Parathyroid adenoma (tissue), 2 donors: Measurements from ENCODE around the gene CCDC85B.

ENCODE experiments used
- H2AFZ ChIP-seq: fragments of 300-600 bp; sonication (generic); one replicate; pipeline ENCODE4 v1.7.0; 2017; ENCODE audit warnings: antibody characterized with exemption, mild to moderate bottlenecking
- H3K27ac ChIP-seq: fragments of 300-600 bp; sonication (generic); one replicate; pipeline ENCODE4 v1.7.0; 2017
- H3K27me3 ChIP-seq: fragments of 300-600 bp; sonication (generic); one replicate; pipeline ENCODE4 v1.7.0; 2017; ENCODE audit warnings: low read length; ENCODE audit not compliant: control insufficient read depth, insufficient read depth
- H3K36me3 ChIP-seq: fragments of 300-600 bp; sonication (generic); one replicate; pipeline ENCODE4 v1.7.0; 2017; ENCODE audit warnings: low read length; ENCODE audit not compliant: control insufficient read depth, insufficient read depth
- H3K4me1 ChIP-seq: fragments of 300-600 bp; sonication (generic); one replicate; pipeline ENCODE4 v1.7.0; 2017; ENCODE audit warnings: control low read depth
- H3K4me2 ChIP-seq: fragments of 300-600 bp; sonication (generic); one replicate; pipeline ENCODE4 v1.7.0; 2017; ENCODE audit warnings: low read length
- H3K4me3 ChIP-seq: fragments of 300-600 bp; sonication (generic); one replicate; pipeline ENCODE4 v1.7.0; 2017; ENCODE audit warnings: low read depth, low read length
- H3K79me2 ChIP-seq: fragments of 300-600 bp; sonication (generic); one replicate; pipeline ENCODE4 v1.7.0; 2017; ENCODE audit warnings: control low read depth
- H3K9ac ChIP-seq: fragments of 300-600 bp; sonication (generic); one replicate; pipeline ENCODE4 v1.7.0; 2017; ENCODE audit warnings: mild to moderate bottlenecking
- H3K9me3 ChIP-seq: fragments of 300-600 bp; sonication (generic); one replicate; pipeline ENCODE4 v1.7.0; 2017; ENCODE audit warnings: low read length; ENCODE audit not compliant: control insufficient read depth
- CTCF ChIP-seq: fragments of 300-600 bp; sonication (generic); IDR thresholded peaks from one replicate; pipeline ENCODE4 v1.7.0; 2017; ENCODE audit warnings: antibody characterized with exemption, mild to moderate bottlenecking
- donor health status: primary hyperparathyroidism.

Gene CCDC85B

DNA sequence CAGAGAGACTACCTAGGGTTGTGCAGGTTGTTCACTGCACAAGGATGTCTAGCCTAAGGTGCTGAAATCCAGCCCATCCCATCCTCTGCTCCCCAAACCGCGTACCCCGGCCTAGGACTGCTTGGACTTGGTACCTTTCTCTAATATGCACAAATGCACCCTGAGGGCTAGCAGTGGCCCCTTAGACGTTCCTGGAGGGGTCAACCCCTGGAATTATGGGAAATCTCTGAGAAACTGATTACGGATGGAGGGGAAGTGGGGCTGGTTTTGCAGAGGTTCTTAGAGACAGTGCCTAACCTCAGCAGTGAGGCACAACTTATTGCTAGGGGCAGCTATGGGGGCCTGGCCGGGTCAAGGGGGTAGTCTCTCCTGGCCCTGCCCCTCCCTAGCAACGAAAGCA, 25.9 kb downstream of the CCDC85B start:
- Histone ChIP-seq H3K4me3 (no peak overlapping the region), H3K9ac (no peak overlapping the region), H3K27ac (no peak overlapping the region), H2AFZ (no peak overlapping the region), H3K4me2 (no peak overlapping the region), H3K79me2 (peaks cover 2% of the 10 kb centered on the region), H3K36me3 (no peaks in the 10 kb centered on the region), H3K9me3 (no peaks in the 10 kb centered on the region), H3K27me3 (no peaks in the 10 kb centered on the region), H3K4me1 (peaks cover 2% of the 10 kb centered on the region)
- no peak for TF ChIP-seq CTCF

- Histone ChIP-seq H3K4me1 (no peaks in the 10 kb centered on the region), H3K4me2 (no peak overlapping the region), H3K9ac (no peak overlapping the region), H3K79me2 (peaks cover 2% of the 10 kb centered on the region), H3K27me3 (no peaks in the 10 kb centered on the region), H3K4me3 (no peak overlapping the region), H3K9me3 (no peaks in the 10 kb centered on the region), H3K36me3 (no peaks in the 10 kb centered on the region), H3K27ac (no peak overlapping the region), H2AFZ (no peak overlapping the region)
- no peak for TF ChIP-seq CTCF
These were observed 26.6 kb downstream of the CCDC85B start for GRCh38 chr11:65917077-65917433.

DNA sequence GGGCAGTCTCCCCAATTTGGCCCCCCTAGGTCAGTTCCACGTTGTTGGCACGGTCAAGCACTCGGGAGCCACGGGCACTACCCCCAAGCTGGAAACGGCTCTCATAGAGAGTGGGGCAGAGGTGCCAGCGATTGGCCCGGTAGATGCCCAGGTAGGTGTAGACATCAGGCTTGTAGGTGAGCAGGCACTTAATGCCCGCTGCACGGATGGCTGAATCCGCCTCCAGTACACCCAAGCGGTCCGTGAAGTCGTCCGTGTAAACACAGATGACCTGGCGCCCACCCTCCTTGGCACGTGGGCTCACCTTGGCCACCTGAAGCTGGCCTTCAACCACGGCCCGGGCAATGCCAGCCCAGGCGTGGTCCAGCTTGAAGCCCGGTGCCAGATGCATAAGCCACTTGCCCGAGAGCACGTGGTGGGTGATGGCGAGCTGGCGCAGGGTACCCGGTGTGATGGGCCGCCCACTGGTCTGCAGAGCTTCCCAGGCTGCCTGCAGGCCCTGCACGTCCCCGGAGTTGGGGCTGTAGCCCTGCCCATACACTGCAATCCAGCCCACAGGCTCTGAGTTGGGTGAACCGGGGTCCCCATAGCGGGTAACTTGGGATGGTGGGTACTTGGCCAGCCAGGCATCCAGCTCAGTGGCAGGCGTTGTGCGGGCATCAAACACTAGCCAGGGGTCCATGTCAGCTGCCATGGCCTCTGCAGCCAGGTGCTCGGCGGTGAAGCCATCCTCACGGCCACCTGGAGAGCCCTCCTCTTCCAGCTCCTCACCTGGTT, 27.1 kb downstream of the CCDC85B start:
- H3K27ac ChIP-seq = no peak overlapping the region
- H3K9me3 ChIP-seq = no peaks in the 10 kb centered on the region
- H3K36me3 ChIP-seq = no peaks in the 10 kb centered on the region
- no peaks in the 10 kb centered on the region for H3K27me3 ChIP-seq
- H3K9ac ChIP-seq = no peak overlapping the region
- peak overlapping the region; percentile 86 for H3K4me3 ChIP-seq
- no peak for TF ChIP-seq CTCF
- peaks cover 2% of the 10 kb centered on the region for H3K79me2 ChIP-seq
- no peaks in the 10 kb centered on the region for H3K4me1 ChIP-seq
- no peak overlapping the region for H2AFZ ChIP-seq
- H3K4me2 ChIP-seq = peak overlapping the region; percentile 96

- peak within 1 kb of the TSS; percentile 85 for H2AFZ ChIP-seq
- H3K9me3 ChIP-seq = no peaks in the 10 kb centered on the region
- H3K79me2 ChIP-seq = peaks cover 2% of the 10 kb centered on the region
- peak within 1 kb of the TSS; percentile 96 for H3K4me2 ChIP-seq
- H3K36me3 ChIP-seq = no peaks in the 10 kb centered on the region
- TF ChIP-seq CTCF = no peak
- no peaks in the 10 kb centered on the region for H3K4me1 ChIP-seq
- peak within 1 kb of the TSS; percentile 86 for H3K4me3 ChIP-seq
- H3K27ac ChIP-seq = peak within 1 kb of the TSS; percentile 74
- H3K9ac ChIP-seq = peak within 1 kb of the TSS; percentile 84
- H3K27me3 ChIP-seq = no peaks in the 10 kb centered on the region
These were observed 28.0 kb downstream of the CCDC85B start, which contains the start of gene C11orf68 for GRCh38 chr11:65918211-65919140. Gene C11orf68, minus strand, starts transcription at chr11:65919062. Its CDS starts 31 bp downstream, at chr11:65919031.
